Rectal smooth muscle tissue (tissue), 1 donor: ENCODE measurements around the gene UBL5.

Experiments used
- H3K27ac ChIP-seq: one replicate; pipeline ENCODE4 v1.7.0; 2013; ENCODE audit warnings: low read depth, low read length, inconsistent platforms
- H3K27me3 ChIP-seq: one replicate; pipeline ENCODE4 v1.7.0; 2013; ENCODE audit warnings: low read length; ENCODE audit not compliant: control insufficient read depth, insufficient read depth
- H3K36me3 ChIP-seq: one replicate; pipeline ENCODE4 v1.7.0; 2013; ENCODE audit warnings: low read length; ENCODE audit not compliant: control insufficient read depth, insufficient read depth
- H3K4me1 ChIP-seq: one replicate; pipeline ENCODE4 v1.7.0; 2013; ENCODE audit warnings: low read length; ENCODE audit not compliant: control insufficient read depth, insufficient read depth
- H3K4me3 ChIP-seq: one replicate; pipeline ENCODE4 v1.7.0; 2013; ENCODE audit warnings: low read length
- H3K9ac ChIP-seq: one replicate; pipeline ENCODE4 v1.7.0; 2013; ENCODE audit warnings: low read length

The UBL5 gene

GRCh38 chr19:9792206-9793070 lies 35.3 kb upstream of the UBL5 start:
- Histone ChIP-seq H3K27ac (peak overlapping the region; percentile 97), H3K4me3 (peak overlapping the region; percentile 92), H3K9ac (peak overlapping the region; percentile 86), H3K4me1 (peaks cover 4% of the 10 kb centered on the region), H3K36me3 (no peaks in the 10 kb centered on the region), H3K27me3 (no peaks in the 10 kb centered on the region)

GRCh38 chr19:9793071-9793591 lies 34.6 kb upstream of the UBL5 start:
- Histone ChIP-seq H3K27me3 (no peaks in the 10 kb centered on the region), H3K36me3 (no peaks in the 10 kb centered on the region), H3K27ac (peak overlapping the region; percentile 97), H3K4me3 (peak overlapping the region; percentile 92), H3K4me1 (peaks cover 4% of the 10 kb centered on the region), H3K9ac (peak overlapping the region; percentile 86)

- no peak overlapping the region for H3K27ac ChIP-seq
- no peaks in the 10 kb centered on the region for H3K27me3 ChIP-seq
- no peaks in the 10 kb centered on the region for H3K36me3 ChIP-seq
- H3K9ac ChIP-seq: no peak overlapping the region
- H3K4me3 ChIP-seq: no peak overlapping the region
- peaks cover 2% of the 10 kb centered on the region for H3K4me1 ChIP-seq
These were observed 31.5 kb upstream of the UBL5 start for GRCh38 chr19:9796113-9796773.

GRCh38 chr19:9797871-9798270 lies 29.8 kb upstream of the UBL5 start:
- H3K9ac ChIP-seq: no peak overlapping the region
- H3K36me3 ChIP-seq: no peaks in the 10 kb centered on the region
- H3K27me3 ChIP-seq: no peaks in the 10 kb centered on the region
- H3K4me3 ChIP-seq: no peak overlapping the region
- no peak overlapping the region for H3K27ac ChIP-seq
- peaks cover 2% of the 10 kb centered on the region for H3K4me1 ChIP-seq

GRCh38 chr19:9799162-9799561 lies 28.6 kb upstream of the UBL5 start:
- H3K4me1 ChIP-seq: peaks cover 2% of the 10 kb centered on the region

GRCh38 chr19:9801976-9802375 lies 25.7 kb upstream of the UBL5 start:
- H3K9ac ChIP-seq: no peak overlapping the region
- peaks cover 4% of the 10 kb centered on the region for H3K36me3 ChIP-seq

More at GRCh38 chr19:9799162-9799561, 28.6 kb upstream of the UBL5 start:
- Histone ChIP-seq H3K9ac (no peak overlapping the region), H3K4me3 (no peak overlapping the region), H3K27ac (no peak overlapping the region), H3K36me3 (no peaks in the 10 kb centered on the region), H3K27me3 (no peaks in the 10 kb centered on the region)

GRCh38 chr19:9806803-9807202 lies 20.9 kb upstream of the UBL5 start:
- H3K27me3 ChIP-seq: no peaks in the 10 kb centered on the region
- peaks cover 20% of the 10 kb centered on the region for H3K36me3 ChIP-seq
- no peaks in the 10 kb centered on the region for H3K4me1 ChIP-seq
- H3K4me3 ChIP-seq: no peak overlapping the region
- H3K27ac ChIP-seq: no peak overlapping the region
- H3K9ac ChIP-seq: no peak overlapping the region

More at GRCh38 chr19:9801976-9802375, 25.7 kb upstream of the UBL5 start:
- Histone ChIP-seq H3K27ac (no peak overlapping the region), H3K4me3 (no peak overlapping the region), H3K27me3 (no peaks in the 10 kb centered on the region), H3K4me1 (no peaks in the 10 kb centered on the region)

GRCh38 chr19:9808855-9809824 lies 18.6 kb upstream of the UBL5 start:
- Histone ChIP-seq H3K36me3 (peaks cover 20% of the 10 kb centered on the region), H3K27ac (no peak overlapping the region)

GRCh38 chr19:9811139-9811538 lies 16.6 kb upstream of the UBL5 start:
- H3K9ac ChIP-seq: no peak overlapping the region
- H3K4me1 ChIP-seq: no peaks in the 10 kb centered on the region
- H3K27ac ChIP-seq: no peak overlapping the region
- no peaks in the 10 kb centered on the region for H3K27me3 ChIP-seq
- H3K4me3 ChIP-seq: no peak overlapping the region
- H3K36me3 ChIP-seq: peaks cover 19% of the 10 kb centered on the region

More at GRCh38 chr19:9808855-9809824, 18.6 kb upstream of the UBL5 start:
- H3K27me3 ChIP-seq: no peaks in the 10 kb centered on the region
- H3K4me1 ChIP-seq: no peaks in the 10 kb centered on the region
- H3K9ac ChIP-seq: no peak overlapping the region
- H3K4me3 ChIP-seq: no peak overlapping the region

GRCh38 chr19:9818175-9818733 lies 9.5 kb upstream of the UBL5 start:
- Histone ChIP-seq H3K4me1 (peaks cover 8% of the 10 kb centered on the region), H3K4me3 (peak overlapping the region; percentile 95), H3K27ac (peak overlapping the region; percentile 98), H3K27me3 (no peaks in the 10 kb centered on the region), H3K36me3 (no peaks in the 10 kb centered on the region), H3K9ac (peak overlapping the region; percentile 92)

- Histone ChIP-seq H3K27me3 (no peaks in the 10 kb centered on the region), H3K4me3 (peak within 1 kb of the TSS; percentile 95), H3K36me3 (no peaks in the 10 kb centered on the region), H3K27ac (peak within 1 kb of the TSS; percentile 98), H3K4me1 (peaks cover 8% of the 10 kb centered on the region), H3K9ac (peak within 1 kb of the TSS; percentile 92)
These were observed 8.8 kb upstream of the UBL5 start, which contains the start of gene FBXL12 for GRCh38 chr19:9818734-9819595. TSS of gene FBXL12 (minus strand) at chr19:9819079. CDS start at chr19:9818813, 266 bp downstream.
